Activated CD4-positive, CD25-positive, alpha-beta regulatory T cell treated with anti-CD3 and anti-CD28 coated beads, Interleukin-2, amount 50 U/mL, for 72 hours (primary cell): ENCODE results near the gene ING5.
A peak's percentile ranks its signal among the peaks of the same experiment; 100 is the strongest.

Experiments
- DNase-seq: peaks from one replicate; pipeline ENCODE4 v3.0.0; 2021

The ING5 gene

GRCh38 chr2:241673189-241673663 lies 28.6 kb upstream of the ING5 start:
- no peak for DNase-seq

- DNase-seq, result no peak
Measured at GRCh38 chr2:241673797-241674725, 27.8 kb upstream of the ING5 start.

GRCh38 chr2:241675885-241676284 lies 26.0 kb upstream of the ING5 start:
- no peak for DNase-seq

GRCh38 chr2:241676665-241677064 lies 25.2 kb upstream of the ING5 start:
- no peak for DNase-seq

DNA sequence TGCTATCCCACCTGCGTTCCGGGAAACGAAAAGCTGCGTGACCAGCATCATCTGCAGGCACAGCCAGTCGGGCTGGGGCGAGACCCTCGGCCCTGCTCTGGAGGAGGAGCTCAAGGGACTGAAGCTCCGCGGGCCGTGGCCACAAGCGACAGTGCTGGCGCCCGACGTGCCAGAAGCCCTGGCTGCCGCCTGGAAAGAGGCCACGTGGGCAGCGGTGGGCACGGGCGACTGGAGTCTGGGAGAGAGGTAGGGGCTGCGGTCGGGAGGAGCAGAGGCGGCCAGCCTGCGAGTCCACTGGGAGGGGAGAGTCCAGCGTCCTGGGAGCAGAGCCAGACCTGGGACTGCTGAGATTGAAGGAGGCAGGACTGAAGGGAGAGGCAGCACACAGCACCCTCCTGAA lies 24.4 kb upstream of the ING5 start:
- DNase-seq, result no peak

DNA sequence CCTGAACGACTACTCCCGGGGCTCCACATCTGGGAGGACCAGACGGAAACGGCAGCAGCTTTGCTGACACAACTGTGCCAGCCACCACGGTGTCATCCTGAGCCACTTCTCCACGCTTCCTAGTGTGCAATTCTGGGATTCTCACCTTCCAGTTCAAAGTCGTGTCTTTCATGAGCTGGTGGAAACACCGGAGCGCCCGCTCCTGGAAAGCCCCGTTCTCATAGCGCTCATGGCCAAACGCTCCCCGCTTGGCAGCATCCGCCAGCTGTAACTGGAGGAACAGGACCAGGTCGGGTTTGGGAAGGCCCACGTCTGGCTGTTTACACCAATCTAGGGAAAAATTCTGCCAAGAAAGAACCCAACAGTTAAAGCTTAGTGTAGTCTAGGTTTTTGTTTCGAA lies 23.5 kb upstream of the ING5 start:
- DNase-seq, result no peak

GRCh38 chr2:241678784-241679540 lies 22.9 kb upstream of the ING5 start:
- no peak for DNase-seq

GRCh38 chr2:241680044-241680443 lies 21.8 kb upstream of the ING5 start:
- no peak for DNase-seq

- DNase-seq, result no peak
Measured at GRCh38 chr2:241680827-241681599, 20.8 kb upstream of the ING5 start.

- no peak for DNase-seq
Measured at GRCh38 chr2:241686324-241686649, 15.6 kb upstream of the ING5 start.

DNA sequence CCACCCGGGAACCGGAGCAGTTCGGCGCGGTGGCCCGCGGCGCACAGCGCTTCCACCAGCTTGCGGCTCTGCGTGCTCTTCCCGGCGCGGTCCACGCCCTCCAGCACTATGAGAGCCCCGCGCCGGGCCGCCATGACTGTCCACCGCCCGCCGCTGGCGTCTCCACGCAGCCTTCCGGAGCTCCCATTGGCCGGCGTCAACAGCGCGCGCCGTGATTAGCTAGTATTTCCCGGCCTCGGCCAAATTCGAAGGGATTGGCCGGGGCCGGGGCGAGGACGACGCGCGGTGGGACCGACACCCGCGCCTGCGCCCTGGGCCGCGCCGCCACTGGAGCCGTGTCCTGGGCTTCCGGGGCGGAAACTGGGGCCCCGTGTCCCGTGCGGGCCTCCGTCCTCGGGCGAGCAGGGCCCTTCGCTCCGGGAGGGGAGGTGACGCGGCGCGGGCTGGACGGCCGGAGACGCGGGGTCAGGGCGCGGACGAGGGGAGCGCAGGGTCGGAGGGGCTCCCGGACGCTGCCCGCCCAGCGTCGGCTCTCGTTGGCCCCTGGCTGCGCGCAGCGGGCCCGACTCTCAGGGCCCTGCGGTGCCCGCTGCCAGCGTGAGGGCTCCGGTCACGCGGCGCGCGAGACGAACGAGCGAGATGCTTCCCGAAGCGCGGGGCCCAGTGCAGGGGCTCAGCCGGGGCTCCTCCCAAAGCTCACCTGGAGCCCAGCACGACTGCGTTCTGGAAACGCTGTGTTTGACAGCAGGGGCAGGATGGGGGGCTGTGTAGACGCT lies 15.0 kb upstream of the ING5 start, which contains the start of gene DTYMK:
Gene DTYMK, minus strand, starts transcription at position 166 of the 776 bp plus-strand sequence. Its CDS starts 32 bp downstream, at position 134.
- DNase-seq, result peak; percentile 96

DNA sequence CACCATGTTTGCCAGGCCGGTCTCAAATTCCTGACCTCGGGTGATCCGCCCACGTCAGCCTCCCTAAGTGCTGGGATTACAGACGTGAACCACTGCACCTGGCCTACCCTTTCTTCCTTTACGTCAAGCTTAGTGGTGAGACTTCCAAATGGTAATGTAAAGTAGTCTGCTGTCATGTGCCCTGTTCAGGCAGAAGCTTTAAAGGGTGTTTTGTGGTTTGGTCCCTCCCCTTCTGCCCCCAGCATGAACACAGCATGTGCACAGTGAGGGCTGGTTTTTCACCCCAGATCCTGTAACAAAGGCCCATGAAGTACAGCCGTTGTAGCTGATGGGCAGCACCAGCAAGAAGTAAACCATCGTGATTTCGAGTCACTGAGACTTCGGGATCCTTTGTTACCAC lies 12.5 kb upstream of the ING5 start:
- no peak for DNase-seq

DNA sequence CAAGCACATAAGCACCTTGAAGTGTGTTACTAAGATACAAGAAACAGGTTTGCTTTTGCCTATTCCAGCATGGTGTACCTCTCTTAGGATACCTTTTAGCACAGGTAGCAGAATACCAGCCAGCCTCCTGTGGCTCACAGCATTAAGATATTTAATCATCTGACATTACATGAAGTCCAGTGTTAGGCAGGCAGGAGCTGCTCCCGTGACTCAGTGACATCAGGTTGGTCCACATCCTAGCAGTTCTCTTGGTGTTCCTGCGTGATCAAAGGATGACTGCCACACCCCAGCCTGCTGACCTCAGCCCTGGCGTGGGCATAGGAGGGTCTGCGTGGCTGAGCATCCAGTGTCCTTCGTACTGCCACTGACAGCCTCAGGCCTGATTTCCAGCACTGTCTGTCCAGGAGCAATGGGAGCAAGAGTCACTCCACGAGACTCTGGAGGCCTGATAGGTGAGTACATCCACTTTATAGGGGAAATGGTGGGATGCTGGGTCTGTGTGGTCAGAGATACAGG lies 11.6 kb upstream of the ING5 start:
- DNase-seq, result no peak

GRCh38 chr2:241692448-241692847 lies 9.4 kb upstream of the ING5 start:
- DNase-seq, result no peak

GRCh38 chr2:241695651-241696050 lies 6.2 kb upstream of the ING5 start:
- no peak for DNase-seq

DNA sequence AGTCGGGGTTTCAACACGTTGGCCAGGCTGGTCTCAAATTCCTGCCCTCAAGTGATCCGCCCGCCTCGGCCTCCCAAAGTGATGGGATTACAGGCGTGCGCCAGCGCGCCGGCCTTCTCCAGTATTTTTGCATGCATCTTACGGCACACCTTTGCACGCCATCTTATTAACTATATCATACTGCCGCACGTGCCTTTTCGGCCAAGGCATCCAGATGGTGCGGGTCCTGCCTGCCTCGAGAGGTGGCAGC lies 765 bp upstream of the ING5 start:
- DNase-seq, result no peak

GRCh38 chr2:241702155-241703031 lies 554 bp downstream of the ING5 start:
- peak; percentile 86 for DNase-seq

- DNase-seq, result no peak
Measured at GRCh38 chr2:241703032-241703604, 1.3 kb downstream of the ING5 start.

GRCh38 chr2:241706537-241706936 lies 4.7 kb downstream of the ING5 start:
- no peak for DNase-seq

DNA sequence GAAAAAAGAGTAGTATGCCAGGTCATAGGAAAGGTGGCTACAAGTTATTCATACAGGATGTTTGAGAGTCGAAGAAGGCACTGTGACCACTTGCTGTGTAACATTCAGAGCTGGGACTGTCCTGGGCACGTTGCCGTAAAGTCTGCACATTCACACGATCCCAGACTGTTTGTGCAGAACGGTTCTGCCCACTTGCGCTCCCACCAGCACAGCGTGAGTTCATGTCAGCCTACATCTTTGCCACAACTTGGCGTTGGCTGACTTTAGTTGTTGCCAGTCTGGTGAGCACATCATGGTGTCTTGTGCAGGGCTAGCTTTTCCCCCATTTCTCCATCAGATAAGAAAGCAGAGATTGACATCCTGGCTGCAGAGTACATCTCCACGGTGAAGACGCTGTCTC lies 7.0 kb downstream of the ING5 start:
- no peak for DNase-seq

GRCh38 chr2:241719093-241719492 lies 17.3 kb downstream of the ING5 start:
- no peak for DNase-seq
